RWPE2 (cell line): ENCODE results near the gene TRNAU1AP.
A peak's percentile ranks its signal among the peaks of the same experiment; 100 is the strongest.
"Not testable (repeated sequence)": the region's sequence is repeated elsewhere in the genome, so short reads cannot be mapped to it uniquely, and the experiment has no call there.

Source experiments
- ATAC-seq: fragments of 200-7000 bp; cut with Tn5 transposase; 3 replicates; pipeline ENCODE4 v1.9.1; 2021; ENCODE audit warnings: low read depth
- DNase-seq: peaks from one replicate; pipeline ENCODE4 v3.0.0-alpha.2; 2020; ENCODE audit warnings: low spot score
- H3K27ac ChIP-seq: fragments of 450-650 bp; 2 replicates; pipeline ENCODE4 v1.5.1; 2017; ENCODE audit warnings: mild to moderate bottlenecking; ENCODE audit not compliant: poor library complexity, severe bottlenecking
- H3K27me3 ChIP-seq: fragments of 250-450 bp; sonication (Bioruptor Pico); 2 replicates; pipeline ENCODE4 v1.5.1; 2021; ENCODE audit warnings: mild to moderate bottlenecking, moderate library complexity; ENCODE audit not compliant: insufficient read depth, poor library complexity, severe bottlenecking
- H3K36me3 ChIP-seq: fragments of 250-450 bp; sonication (Bioruptor Pico); 2 replicates; pipeline ENCODE4 v1.5.1; 2020; ENCODE audit warnings: low read depth, mild to moderate bottlenecking, moderate library complexity
- H3K4me1 ChIP-seq: fragments of 250-450 bp; sonication (Bioruptor Pico); 2 replicates; pipeline ENCODE4 v1.5.1; 2021; ENCODE audit warnings: mild to moderate bottlenecking, moderate library complexity; ENCODE audit not compliant: insufficient read depth, poor library complexity, severe bottlenecking
- H3K4me3 ChIP-seq: fragments of 250-450 bp; sonication (Bioruptor Pico); 2 replicates; pipeline ENCODE4 v1.5.1; 2021; ENCODE audit warnings: mild to moderate bottlenecking, moderate library complexity; ENCODE audit not compliant: severe bottlenecking
- H3K9me3 ChIP-seq: fragments of 250-450 bp; sonication (Bioruptor Pico); 2 replicates; pipeline ENCODE4 v1.5.1; 2021; ENCODE audit warnings: mild to moderate bottlenecking, moderate library complexity; ENCODE audit not compliant: severe bottlenecking
- CTCF ChIP-seq: fragments of 450-650 bp; IDR thresholded peaks from one replicate; pipeline ENCODE4 v1.5.1; 2017; ENCODE audit warnings: mild to moderate bottlenecking, moderate library complexity; ENCODE audit not compliant: poor library complexity, severe bottlenecking

TRNAU1AP gene

GRCh38 chr1:28565040-28565439 is 12.2 kb downstream of the TRNAU1AP start:
- Histone ChIP-seq H3K27ac (no peak overlapping the region), H3K4me1 (no peaks in the 10 kb centered on the region), H3K36me3 (peaks cover 82% of the 10 kb centered on the region), H3K27me3 (no peaks in the 10 kb centered on the region), H3K4me3 (no peak overlapping the region), H3K9me3 (no peaks in the 10 kb centered on the region)
- no peak for ATAC-seq
- DNase-seq, result no peak
- no peak for TF ChIP-seq CTCF

- Histone ChIP-seq H3K36me3 (peaks cover 82% of the 10 kb centered on the region), H3K4me1 (no peaks in the 10 kb centered on the region), H3K4me3 (no peak overlapping the region), H3K9me3 (no peaks in the 10 kb centered on the region), H3K27ac (no peak overlapping the region), H3K27me3 (no peaks in the 10 kb centered on the region)
- no peak for DNase-seq
- TF ChIP-seq CTCF, result no peak
- ATAC-seq, result no peak
Measured at GRCh38 chr1:28565726-28566125, 12.8 kb downstream of the TRNAU1AP start.

GRCh38 chr1:28566931-28567330 is 14.0 kb downstream of the TRNAU1AP start:
- DNase-seq (no peak), ATAC-seq (no peak)
- no peak overlapping the region for H3K4me3 ChIP-seq
- H3K27me3 ChIP-seq, result no peaks in the 10 kb centered on the region
- peaks cover 80% of the 10 kb centered on the region for H3K36me3 ChIP-seq
- H3K27ac ChIP-seq, result no peak overlapping the region
- TF ChIP-seq CTCF, result no peak
- no peaks in the 10 kb centered on the region for H3K9me3 ChIP-seq
- no peaks in the 10 kb centered on the region for H3K4me1 ChIP-seq

GRCh38 chr1:28571911-28572310 is 19.0 kb downstream of the TRNAU1AP start:
- no peaks in the 10 kb centered on the region for H3K9me3 ChIP-seq
- no peak overlapping the region for H3K4me3 ChIP-seq
- DNase-seq (no peak), ATAC-seq (no peak)
- H3K27ac ChIP-seq, result peak overlapping the region; percentile 43
- no peaks in the 10 kb centered on the region for H3K27me3 ChIP-seq
- TF ChIP-seq CTCF, result no peak
- H3K4me1 ChIP-seq, result peaks cover 15% of the 10 kb centered on the region
- peaks cover 71% of the 10 kb centered on the region for H3K36me3 ChIP-seq

GRCh38 chr1:28572891-28573290 is 20.0 kb downstream of the TRNAU1AP start:
- H3K9me3 ChIP-seq, DNase-seq, H3K27me3 ChIP-seq, ATAC-seq, H3K4me3 ChIP-seq: not testable (repeated sequence)
- Histone ChIP-seq H3K36me3 (peaks cover 71% of the 10 kb centered on the region), H3K4me1 (peaks cover 15% of the 10 kb centered on the region), H3K27ac (peak overlapping the region; percentile 43)
